GM18909 (cell line): ENCODE measurements around the gene TMCC1.
"Not testable (repeated sequence)": the region's sequence is repeated elsewhere in the genome, so short reads cannot be mapped to it uniquely, and the experiment has no call there.

Experiments
- ATAC-seq: cut with Tn5 transposase; IDR thresholded peaks from one replicate; pipeline ENCODE4 v1.9.1; 2021; ENCODE audit warnings: mild to moderate bottlenecking; ENCODE audit not compliant: unreplicated experiment, poor library complexity

The TMCC1 gene

GRCh38 chr3:129736070-129736469, 157.4 kb downstream of the TMCC1 start:
- no peak for ATAC-seq

- ATAC-seq, result no peak
Measured at GRCh38 chr3:129735638-129736037, 157.9 kb downstream of the TMCC1 start.

GRCh38 chr3:129734449-129734848, 159.1 kb downstream of the TMCC1 start:
- no peak for ATAC-seq

GRCh38 chr3:129732200-129732876, 161.2 kb downstream of the TMCC1 start:
- ATAC-seq, result no peak

GRCh38 chr3:129727707-129728106, 165.8 kb downstream of the TMCC1 start:
- no peak for ATAC-seq

GRCh38 chr3:129723558-129724324, 169.8 kb downstream of the TMCC1 start:
- no peak for ATAC-seq

- no peak for ATAC-seq
Measured at GRCh38 chr3:129722527-129722926, 171.0 kb downstream of the TMCC1 start.

- ATAC-seq, result no peak
Measured at GRCh38 chr3:129718201-129718600, 175.3 kb downstream of the TMCC1 start.

GRCh38 chr3:129715854-129716253, 177.7 kb downstream of the TMCC1 start:
- no peak for ATAC-seq

GRCh38 chr3:129708328-129708861, 185.1 kb downstream of the TMCC1 start:
- no peak for ATAC-seq

GRCh38 chr3:129705274-129705673, 188.2 kb downstream of the TMCC1 start:
- no peak for ATAC-seq

- no peak for ATAC-seq
Measured at GRCh38 chr3:129703913-129704312, 189.6 kb downstream of the TMCC1 start.

GRCh38 chr3:129702934-129703712, 190.4 kb downstream of the TMCC1 start:
- no peak for ATAC-seq

- ATAC-seq, result no peak
Measured at GRCh38 chr3:129701161-129701560, 192.3 kb downstream of the TMCC1 start.

GRCh38 chr3:129699612-129700011, 193.9 kb downstream of the TMCC1 start:
- ATAC-seq, result no peak

- ATAC-seq, result no peak
Measured at GRCh38 chr3:129699199-129699598, 194.3 kb downstream of the TMCC1 start.

- ATAC-seq, result no peak
Measured at GRCh38 chr3:129697229-129697969, 196.1 kb downstream of the TMCC1 start.

GRCh38 chr3:129696430-129696829, 197.1 kb downstream of the TMCC1 start:
- not testable (repeated sequence) for ATAC-seq

- ATAC-seq, result no peak
Measured at GRCh38 chr3:129695230-129695629, 198.3 kb downstream of the TMCC1 start.

GRCh38 chr3:129694228-129694627, 199.3 kb downstream of the TMCC1 start:
- ATAC-seq, result no peak
